Measurements from ENCODE around the gene CCNC. TPM values are rescaled to one million over a fixed set of nuclear protein-coding genes. Genes with fewer than 3 reads are reported as not detected.

The CCNC gene
- total RNA-seq, 1 experiment from 2014 or later: 93.1 TPM

GRCh38 chr6:99591673-99592364 lies 23.4 kb upstream of the CCNC start:
- CTCF ChIA-PET: interaction anchor here (1.8 kb wide), 1 partner anchor 12 kb away, joined by 5 read pairs; no protein-coding TSS in a partner anchor
- peaks cover 20% of the 10 kb centered on the region for H3K4me1 Mint-ChIP-seq

More at GRCh38 chr6:99591673-99592364, 23.4 kb upstream of the CCNC start:
- Mint-ChIP-seq H3K36me3 (no peaks in the 10 kb centered on the region), H3K4me3 (peak overlapping the region; percentile 35), H3K27ac (no peak overlapping the region), H3K9me3 (0 out of 2 replicates have a peak, but pooled peaks cover 3% of the 10 kb centered on the region), H3K27me3 (ENCODE audit: low read depth) (peaks cover 96% of the 10 kb centered on the region)
- no peak for DNase-seq (ENCODE audit: low spot score)
- ATAC-seq: no peak
- POLR2A ChIA-PET: no interaction called here
- TF ChIP-seq HMGA2 (CRISPR knock-in tag; IDR thresholded peaks at IDR 0.05) (no peak), ARID4B (CRISPR knock-in tag; IDR thresholded peaks at IDR 0.05; ENCODE audit: borderline replicate concordance) (no peak), ZNF671 (CRISPR knock-in tag; IDR thresholded peaks at IDR 0.05) (no peak), OVOL2 (CRISPR knock-in tag; IDR thresholded peaks at IDR 0.05; ENCODE audit: borderline replicate concordance) (no peak), ZNF121 (CRISPR knock-in tag; IDR thresholded peaks at IDR 0.05) (no peak), FOXJ3 (CRISPR knock-in tag; IDR thresholded peaks at IDR 0.05; ENCODE audit: borderline replicate concordance) (no peak), FOXP1 (CRISPR knock-in tag; IDR thresholded peaks at IDR 0.05; ENCODE audit: borderline replicate concordance) (no peak)
- TF ChIP-seq, protein P1, sequence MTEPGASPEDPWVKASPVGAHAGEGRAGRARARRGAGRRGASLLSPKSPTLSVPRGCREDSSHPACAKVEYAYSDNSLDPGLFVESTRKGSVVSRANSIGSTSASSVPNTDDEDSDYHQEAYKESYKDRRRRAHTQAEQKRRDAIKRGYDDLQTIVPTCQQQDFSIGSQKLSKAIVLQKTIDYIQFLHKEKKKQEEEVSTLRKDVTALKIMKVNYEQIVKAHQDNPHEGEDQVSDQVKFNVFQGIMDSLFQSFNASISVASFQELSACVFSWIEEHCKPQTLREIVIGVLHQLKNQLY (CRISPR knock-in tag; IDR thresholded peaks at IDR 0.05): no peak
- TF ChIP-seq, protein P2, sequence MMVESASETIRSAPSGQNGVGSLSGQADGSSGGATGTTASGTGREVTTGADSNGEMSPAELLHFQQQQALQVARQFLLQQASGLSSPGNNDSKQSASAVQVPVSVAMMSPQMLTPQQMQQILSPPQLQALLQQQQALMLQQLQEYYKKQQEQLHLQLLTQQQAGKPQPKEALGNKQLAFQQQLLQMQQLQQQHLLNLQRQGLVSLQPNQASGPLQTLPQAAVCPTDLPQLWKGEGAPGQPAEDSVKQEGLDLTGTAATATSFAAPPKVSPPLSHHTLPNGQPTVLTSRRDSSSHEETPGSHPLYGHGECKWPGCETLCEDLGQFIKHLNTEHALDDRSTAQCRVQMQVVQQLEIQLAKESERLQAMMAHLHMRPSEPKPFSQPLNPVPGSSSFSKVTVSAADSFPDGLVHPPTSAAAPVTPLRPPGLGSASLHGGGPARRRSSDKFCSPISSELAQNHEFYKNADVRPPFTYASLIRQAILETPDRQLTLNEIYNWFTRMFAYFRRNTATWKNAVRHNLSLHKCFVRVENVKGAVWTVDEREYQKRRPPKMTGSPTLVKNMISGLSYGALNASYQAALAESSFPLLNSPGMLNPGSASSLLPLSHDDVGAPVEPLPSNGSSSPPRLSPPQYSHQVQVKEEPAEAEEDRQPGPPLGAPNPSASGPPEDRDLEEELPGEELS (CRISPR knock-in tag; IDR thresholded peaks at IDR 0.05): no peak
- TF ChIP-seq, protein P3, sequence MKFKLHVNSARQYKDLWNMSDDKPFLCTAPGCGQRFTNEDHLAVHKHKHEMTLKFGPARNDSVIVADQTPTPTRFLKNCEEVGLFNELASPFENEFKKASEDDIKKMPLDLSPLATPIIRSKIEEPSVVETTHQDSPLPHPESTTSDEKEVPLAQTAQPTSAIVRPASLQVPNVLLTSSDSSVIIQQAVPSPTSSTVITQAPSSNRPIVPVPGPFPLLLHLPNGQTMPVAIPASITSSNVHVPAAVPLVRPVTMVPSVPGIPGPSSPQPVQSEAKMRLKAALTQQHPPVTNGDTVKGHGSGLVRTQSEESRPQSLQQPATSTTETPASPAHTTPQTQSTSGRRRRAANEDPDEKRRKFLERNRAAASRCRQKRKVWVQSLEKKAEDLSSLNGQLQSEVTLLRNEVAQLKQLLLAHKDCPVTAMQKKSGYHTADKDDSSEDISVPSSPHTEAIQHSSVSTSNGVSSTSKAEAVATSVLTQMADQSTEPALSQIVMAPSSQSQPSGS (CRISPR knock-in tag; IDR thresholded peaks at IDR 0.05; ENCODE audit: borderline replicate concordance, low read depth): no peak
